ENCODE data around the gene NFATC2. TPM values are rescaled to one million over a fixed set of nuclear protein-coding genes. Genes with fewer than 3 reads are reported as not detected.
"Not testable (repeated sequence)": the region's sequence is repeated elsewhere in the genome, so short reads cannot be mapped to it uniquely, and the experiment has no call there.

NFATC2 gene
- total RNA-seq, 1 donor from 2014 or later, result 87.5 TPM

GRCh38 chr20:51481341-51481914, 61.1 kb downstream of the NFATC2 start:
- intact Hi-C loops (cut with micrococcal nuclease), result loop anchor here (1.0 to 5.0 kb wide), 4 partner anchors 13 to 116 kb away; no protein-coding TSS in a partner anchor

GRCh38 chr20:51480507-51481270, 61.8 kb downstream of the NFATC2 start:
- intact Hi-C loops (cut with micrococcal nuclease), result loop anchor here (1.0 to 5.0 kb wide), 8 partner anchors 14 to 117 kb away; no protein-coding TSS in a partner anchor

- intact Hi-C loops (cut with micrococcal nuclease), result not testable (repeated sequence)
Observed at GRCh38 chr20:51476106-51476505, 66.4 kb downstream of the NFATC2 start.

- intact Hi-C loops (cut with micrococcal nuclease), result no loop called here
Observed at GRCh38 chr20:51473771-51474170, 68.7 kb downstream of the NFATC2 start.

- intact Hi-C loops (cut with micrococcal nuclease), result no loop called here
Observed at GRCh38 chr20:51473256-51473655, 69.3 kb downstream of the NFATC2 start.

GRCh38 chr20:51470907-51471411, 71.6 kb downstream of the NFATC2 start:
- intact Hi-C loops (cut with micrococcal nuclease), result no loop called here

GRCh38 chr20:51470499-51470820, 72.1 kb downstream of the NFATC2 start:
- intact Hi-C loops (cut with micrococcal nuclease), result no loop called here

- intact Hi-C loops (cut with micrococcal nuclease), result no loop called here
Observed at GRCh38 chr20:51469578-51470498, 72.7 kb downstream of the NFATC2 start.

- intact Hi-C loops (cut with micrococcal nuclease), result no loop called here
Observed at GRCh38 chr20:51469046-51469445, 73.5 kb downstream of the NFATC2 start.

- intact Hi-C loops (cut with micrococcal nuclease), result no loop called here
Observed at GRCh38 chr20:51468636-51469035, 73.9 kb downstream of the NFATC2 start.

- intact Hi-C loops (cut with micrococcal nuclease), result no loop called here
Observed at GRCh38 chr20:51467956-51468626, 74.4 kb downstream of the NFATC2 start.

- intact Hi-C loops (cut with micrococcal nuclease), result no loop called here
Observed at GRCh38 chr20:51463998-51464397, 78.5 kb downstream of the NFATC2 start.

GRCh38 chr20:51463560-51463959, 79.0 kb downstream of the NFATC2 start:
- intact Hi-C loops (cut with micrococcal nuclease), result no loop called here

- intact Hi-C loops (cut with micrococcal nuclease), result no loop called here
Observed at GRCh38 chr20:51462566-51463276, 79.8 kb downstream of the NFATC2 start.

GRCh38 chr20:51461846-51462245, 80.7 kb downstream of the NFATC2 start:
- intact Hi-C loops (cut with micrococcal nuclease), result not testable (repeated sequence)

- intact Hi-C loops (cut with micrococcal nuclease), result no loop called here
Observed at GRCh38 chr20:51461306-51461705, 81.2 kb downstream of the NFATC2 start.

- intact Hi-C loops (cut with micrococcal nuclease), result no loop called here
Observed at GRCh38 chr20:51460569-51461265, 81.8 kb downstream of the NFATC2 start.

GRCh38 chr20:51460163-51460562, 82.4 kb downstream of the NFATC2 start:
- intact Hi-C loops (cut with micrococcal nuclease), result no loop called here

- intact Hi-C loops (cut with micrococcal nuclease), result no loop called here
Observed at GRCh38 chr20:51458751-51459439, 83.6 kb downstream of the NFATC2 start.

Data from T-helper 1 cell treated with Interleukin-12 subunit alpha and Interleukin-12 subunit beta and Interleukin-4 antibody, amounts not matched to agents 30 ng/mL and 1 ng/mL, for 36 hours (primary cell).